ENCODE data around the gene PPIP5K1. TPM values are rescaled to one million over a fixed set of nuclear protein-coding genes. Genes with fewer than 3 reads are reported as not detected.
"Not testable (repeated sequence)": the region's sequence is repeated elsewhere in the genome, so short reads cannot be mapped to it uniquely, and the experiment has no call there.

The PPIP5K1 gene
- polyA plus RNA-seq, 1 experiment, result 19.3 TPM

- H3K9me3 ChIP-seq (ENCODE audit: control insufficient read depth, insufficient read depth, low read length); CTCF ChIA-PET; H3K27me3 ChIP-seq (ENCODE audit: control insufficient read depth, insufficient read depth, low read length); H3K27ac ChIP-seq (ENCODE audit: low read depth, low read length); H3K4me3 ChIP-seq (ENCODE audit: low read depth, low read length); POLR2A ChIA-PET; DNase-seq (ENCODE audit: low read depth, low spot score): not testable (repeated sequence)
Observed at GRCh38 chr15:43593328-43594190, 3.6 kb upstream of the PPIP5K1 start, which contains the start of gene CKMT1B. Gene CKMT1B (plus strand): TSS chr15:43594027. CDS start chr15:43594219, 192 bp downstream.

GRCh38 chr15:43592841-43593240, 2.8 kb upstream of the PPIP5K1 start:
- H3K27ac ChIP-seq (ENCODE audit: low read depth, low read length); CTCF ChIA-PET; H3K9me3 ChIP-seq (ENCODE audit: control insufficient read depth, insufficient read depth, low read length); H3K4me3 ChIP-seq (ENCODE audit: low read depth, low read length); POLR2A ChIA-PET; H3K27me3 ChIP-seq (ENCODE audit: control insufficient read depth, insufficient read depth, low read length); DNase-seq (ENCODE audit: low read depth, low spot score): not testable (repeated sequence)

- H3K27ac ChIP-seq (ENCODE audit: low read depth, low read length); H3K9me3 ChIP-seq (ENCODE audit: control insufficient read depth, insufficient read depth, low read length); H3K27me3 ChIP-seq (ENCODE audit: control insufficient read depth, insufficient read depth, low read length); H3K4me3 ChIP-seq (ENCODE audit: low read depth, low read length); DNase-seq (ENCODE audit: low read depth, low spot score); CTCF ChIA-PET; POLR2A ChIA-PET: not testable (repeated sequence)
Observed at GRCh38 chr15:43574607-43575006, 15.4 kb downstream of the PPIP5K1 start.

GRCh38 chr15:43566615-43567014, 23.4 kb downstream of the PPIP5K1 start:
- H3K27ac ChIP-seq (ENCODE audit: low read depth, low read length); H3K27me3 ChIP-seq (ENCODE audit: control insufficient read depth, insufficient read depth, low read length); H3K9me3 ChIP-seq (ENCODE audit: control insufficient read depth, insufficient read depth, low read length); H3K4me3 ChIP-seq (ENCODE audit: low read depth, low read length); CTCF ChIA-PET; DNase-seq (ENCODE audit: low read depth, low spot score); POLR2A ChIA-PET: not testable (repeated sequence)

GRCh38 chr15:43563793-43564192, 26.2 kb downstream of the PPIP5K1 start:
- CTCF ChIA-PET; H3K4me3 ChIP-seq (ENCODE audit: low read depth, low read length); H3K27ac ChIP-seq (ENCODE audit: low read depth, low read length); POLR2A ChIA-PET; DNase-seq (ENCODE audit: low read depth, low spot score); H3K9me3 ChIP-seq (ENCODE audit: control insufficient read depth, insufficient read depth, low read length); H3K27me3 ChIP-seq (ENCODE audit: control insufficient read depth, insufficient read depth, low read length): not testable (repeated sequence)

GRCh38 chr15:43562753-43563152, 27.3 kb downstream of the PPIP5K1 start:
- H3K9me3 ChIP-seq (ENCODE audit: control insufficient read depth, insufficient read depth, low read length); H3K27ac ChIP-seq (ENCODE audit: low read depth, low read length); CTCF ChIA-PET; DNase-seq (ENCODE audit: low read depth, low spot score); H3K27me3 ChIP-seq (ENCODE audit: control insufficient read depth, insufficient read depth, low read length); POLR2A ChIA-PET; H3K4me3 ChIP-seq (ENCODE audit: low read depth, low read length): not testable (repeated sequence)

- no peaks in the 10 kb centered on the region for H3K9me3 ChIP-seq (ENCODE audit: control insufficient read depth, insufficient read depth, low read length)
- no peak overlapping the region for H3K4me3 ChIP-seq (ENCODE audit: low read depth, low read length)
- TF ChIP-seq CTCF (IDR thresholded peaks at IDR 0.05; ENCODE audit: low read depth, low read length), result no peak
- no peak overlapping the region for H3K27ac ChIP-seq (ENCODE audit: low read depth, low read length)
- POLR2A ChIA-PET, result no interaction called here
- no peak for DNase-seq (ENCODE audit: low read depth, low spot score)
- CTCF ChIA-PET, result no interaction called here
- H3K27me3 ChIP-seq (ENCODE audit: control insufficient read depth, insufficient read depth, low read length), result no peaks in the 10 kb centered on the region
Observed at GRCh38 chr15:43552986-43553385, 37.0 kb downstream of the PPIP5K1 start.

- POLR2A ChIA-PET, result no interaction called here
- H3K9me3 ChIP-seq (ENCODE audit: control insufficient read depth, insufficient read depth, low read length), result no peaks in the 10 kb centered on the region
- no peak for DNase-seq (ENCODE audit: low read depth, low spot score)
- no peak overlapping the region for H3K27ac ChIP-seq (ENCODE audit: low read depth, low read length)
- no peak overlapping the region for H3K4me3 ChIP-seq (ENCODE audit: low read depth, low read length)
- TF ChIP-seq CTCF (IDR thresholded peaks at IDR 0.05; ENCODE audit: low read depth, low read length), result no peak
- no peaks in the 10 kb centered on the region for H3K27me3 ChIP-seq (ENCODE audit: control insufficient read depth, insufficient read depth, low read length)
- CTCF ChIA-PET, result no interaction called here
Observed at GRCh38 chr15:43552256-43552655, 37.8 kb downstream of the PPIP5K1 start.
